Measurements from ENCODE around the gene SVOPL.

SVOPL gene

DNA sequence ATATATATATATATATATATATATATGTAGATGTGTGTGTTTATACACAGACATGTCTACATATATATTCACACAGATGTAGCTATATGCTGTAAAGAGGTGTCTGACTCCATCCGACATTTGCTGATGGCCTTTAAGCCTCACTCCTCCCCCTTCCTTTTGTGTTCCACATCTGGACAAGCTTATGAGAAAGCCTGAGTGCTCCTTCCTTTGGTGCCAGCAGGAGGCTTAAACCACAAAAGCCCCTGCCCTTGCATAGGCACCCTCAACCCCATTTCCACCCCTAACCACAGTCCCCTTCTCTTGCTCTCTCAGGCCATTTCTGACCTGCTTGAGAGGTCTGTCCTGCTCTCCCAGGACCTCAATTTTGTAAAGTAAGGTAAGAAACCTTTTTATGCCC lies 98.7 kb downstream of the SVOPL start:
- Histone ChIP-seq H3K79me2 (ENCODE audit: low read length) (no peaks in the 10 kb centered on the region), H2AFZ (ENCODE audit: low read length) (no peak overlapping the region), H3K9ac (ENCODE audit: low read length) (no peak overlapping the region), H3K4me1 (ENCODE audit: low read length) (no peaks in the 10 kb centered on the region), H3K9me2 (replicated peaks; ENCODE audit: insufficient read depth, low read length) (no peaks in the 10 kb centered on the region), H3K9me3 (replicated peaks; ENCODE audit: insufficient read depth, low read length) (no peaks in the 10 kb centered on the region), H3K36me3 (replicated peaks; ENCODE audit: insufficient read depth, low read length) (no peaks in the 10 kb centered on the region), H3K4me3 (ENCODE audit: low read length) (no peak overlapping the region), H3K27me3 (replicated peaks; ENCODE audit: insufficient read depth, low read length) (no peaks in the 10 kb centered on the region), H3K4me2 (ENCODE audit: low read depth, low read length) (no peak overlapping the region), H3F3A (ENCODE audit: insufficient read depth, low read length) (no peaks in the 10 kb centered on the region), H3K27ac (ENCODE audit: low read length) (no peak overlapping the region), H4K20me1 (ENCODE audit: insufficient read depth, low read length) (no peaks in the 10 kb centered on the region)
- DNase-seq: no peak
- TF ChIP-seq EZH2 (optimal IDR thresholded peaks at IDR 0.05; ENCODE audit: low read depth, low read length) (no peak), CTCF (IDR thresholded peaks at IDR 0.05; ENCODE audit: low read length) (no peak), EZH2phosphoT487 (IDR thresholded peaks at IDR 0.05; ENCODE audit: low read length) (no peak)

- no peak overlapping the region for H3K27ac ChIP-seq (ENCODE audit: low read length)
- H3K4me1 ChIP-seq (ENCODE audit: low read length): no peaks in the 10 kb centered on the region
- DNase-seq: no peak
These were observed 105.7 kb downstream of the SVOPL start for GRCh38 chr7:138595454-138595853.

DNA sequence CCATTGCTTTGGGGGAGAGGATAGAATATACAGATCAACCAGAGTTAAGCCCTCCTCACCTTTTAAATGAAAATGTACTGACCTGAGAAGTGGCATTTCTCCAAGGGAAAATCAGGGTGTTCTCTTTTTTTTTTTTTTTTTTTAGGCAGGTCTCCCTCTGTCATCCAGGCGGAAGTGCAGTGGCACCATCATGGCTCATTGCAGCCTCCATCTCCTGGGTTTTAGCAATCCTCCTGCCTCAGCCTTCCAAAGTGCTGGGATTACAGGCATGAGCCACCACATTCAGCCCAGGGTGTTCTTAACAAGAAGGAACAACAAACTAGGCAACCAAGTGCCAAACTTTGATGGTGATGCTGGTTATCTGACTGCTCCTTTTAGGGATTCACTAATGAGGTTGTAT lies 111.0 kb downstream of the SVOPL start:
- Histone ChIP-seq H2AFZ (ENCODE audit: low read length) (no peak overlapping the region), H3K9me3 (replicated peaks; ENCODE audit: insufficient read depth, low read length) (no peaks in the 10 kb centered on the region), H3K27ac (ENCODE audit: low read length) (no peak overlapping the region), H3K9ac (ENCODE audit: low read length) (no peak overlapping the region), H3K36me3 (replicated peaks; ENCODE audit: insufficient read depth, low read length) (0 out of 2 replicates have a peak, but pooled peaks cover 2% of the 10 kb centered on the region), H3K27me3 (replicated peaks; ENCODE audit: insufficient read depth, low read length) (no peaks in the 10 kb centered on the region), H3F3A (ENCODE audit: insufficient read depth, low read length) (no peaks in the 10 kb centered on the region), H4K20me1 (ENCODE audit: insufficient read depth, low read length) (0 out of 2 replicates have a peak, but pooled peaks cover 3% of the 10 kb centered on the region), H3K9me2 (replicated peaks; ENCODE audit: insufficient read depth, low read length) (no peaks in the 10 kb centered on the region), H3K4me3 (ENCODE audit: low read length) (no peak overlapping the region), H3K79me2 (ENCODE audit: low read length) (no peaks in the 10 kb centered on the region), H3K4me2 (ENCODE audit: low read depth, low read length) (no peak overlapping the region), H3K4me1 (ENCODE audit: low read length) (no peaks in the 10 kb centered on the region)
- no peak for TF ChIP-seq CTCF (IDR thresholded peaks at IDR 0.05; ENCODE audit: low read length)
- TF ChIP-seq EZH2 (optimal IDR thresholded peaks at IDR 0.05; ENCODE audit: low read depth, low read length): no peak
- no peak for TF ChIP-seq EZH2phosphoT487 (IDR thresholded peaks at IDR 0.05; ENCODE audit: low read length)
- DNase-seq: no peak

More at GRCh38 chr7:138595454-138595853, 105.7 kb downstream of the SVOPL start:
- Histone ChIP-seq H3K4me2 (ENCODE audit: low read depth, low read length) (no peak overlapping the region), H3K36me3 (replicated peaks; ENCODE audit: insufficient read depth, low read length) (no peaks in the 10 kb centered on the region), H3K4me3 (ENCODE audit: low read length) (no peak overlapping the region), H3K27me3 (replicated peaks; ENCODE audit: insufficient read depth, low read length) (no peaks in the 10 kb centered on the region), H3K9ac (ENCODE audit: low read length) (no peak overlapping the region), H3K79me2 (ENCODE audit: low read length) (no peaks in the 10 kb centered on the region), H2AFZ (ENCODE audit: low read length) (no peak overlapping the region), H3K9me3 (replicated peaks; ENCODE audit: insufficient read depth, low read length) (no peaks in the 10 kb centered on the region), H3K9me2 (replicated peaks; ENCODE audit: insufficient read depth, low read length) (no peaks in the 10 kb centered on the region), H4K20me1 (ENCODE audit: insufficient read depth, low read length) (no peaks in the 10 kb centered on the region), H3F3A (ENCODE audit: insufficient read depth, low read length) (no peaks in the 10 kb centered on the region)
- no peak for TF ChIP-seq EZH2 (optimal IDR thresholded peaks at IDR 0.05; ENCODE audit: low read depth, low read length)

GRCh38 chr7:138588986-138589385 lies 112.2 kb downstream of the SVOPL start:
- no peak for DNase-seq

More at GRCh38 chr7:138588986-138589385, 112.2 kb downstream of the SVOPL start:
- Histone ChIP-seq H4K20me1 (ENCODE audit: insufficient read depth, low read length) (0 out of 2 replicates have a peak, but pooled peaks cover 3% of the 10 kb centered on the region), H2AFZ (ENCODE audit: low read length) (no peak overlapping the region), H3K9me3 (replicated peaks; ENCODE audit: insufficient read depth, low read length) (no peaks in the 10 kb centered on the region), H3K9me2 (replicated peaks; ENCODE audit: insufficient read depth, low read length) (no peaks in the 10 kb centered on the region), H3K79me2 (ENCODE audit: low read length) (no peaks in the 10 kb centered on the region), H3K27ac (ENCODE audit: low read length) (no peak overlapping the region), H3K4me2 (ENCODE audit: low read depth, low read length) (no peak overlapping the region), H3K4me3 (ENCODE audit: low read length) (no peak overlapping the region), H3K9ac (ENCODE audit: low read length) (no peak overlapping the region), H3K27me3 (replicated peaks; ENCODE audit: insufficient read depth, low read length) (no peaks in the 10 kb centered on the region), H3K36me3 (replicated peaks; ENCODE audit: insufficient read depth, low read length) (peaks cover 9% of the 10 kb centered on the region; the same call in 1 of the 2 replicates), H3K4me1 (ENCODE audit: low read length) (no peaks in the 10 kb centered on the region), H3F3A (ENCODE audit: insufficient read depth, low read length) (no peaks in the 10 kb centered on the region)
- no peak for TF ChIP-seq EZH2 (optimal IDR thresholded peaks at IDR 0.05; ENCODE audit: low read depth, low read length)
- no peak for TF ChIP-seq EZH2phosphoT487 (IDR thresholded peaks at IDR 0.05; ENCODE audit: low read length)
- no peak for TF ChIP-seq CTCF (IDR thresholded peaks at IDR 0.05; ENCODE audit: low read length)

All from MM.1S (cell line).